ENCODE results near the gene KLHL3. TPM values are rescaled to one million over a fixed set of nuclear protein-coding genes. Genes with fewer than 3 reads are reported as not detected.

The KLHL3 gene
- total RNA-seq, 1 donor from 2014 or later: 6.8 TPM

GRCh38 chr5:137668637-137669036 is 67.3 kb downstream of the KLHL3 start:
- ATAC-seq (no peak), DNase-seq (no peak)
- Histone ChIP-seq H3K27me3 (no peaks in the 10 kb centered on the region), H3K27ac (no peak overlapping the region), H3K4me1 (peaks cover 14% of the 10 kb centered on the region), H3K9me3 (no peaks in the 10 kb centered on the region), H3K36me3 (no peaks in the 10 kb centered on the region), H3K4me3 (no peak overlapping the region)
- intact Hi-C loops (cut with DNase I): no loop called here
- TF ChIP-seq, protein P1, sequence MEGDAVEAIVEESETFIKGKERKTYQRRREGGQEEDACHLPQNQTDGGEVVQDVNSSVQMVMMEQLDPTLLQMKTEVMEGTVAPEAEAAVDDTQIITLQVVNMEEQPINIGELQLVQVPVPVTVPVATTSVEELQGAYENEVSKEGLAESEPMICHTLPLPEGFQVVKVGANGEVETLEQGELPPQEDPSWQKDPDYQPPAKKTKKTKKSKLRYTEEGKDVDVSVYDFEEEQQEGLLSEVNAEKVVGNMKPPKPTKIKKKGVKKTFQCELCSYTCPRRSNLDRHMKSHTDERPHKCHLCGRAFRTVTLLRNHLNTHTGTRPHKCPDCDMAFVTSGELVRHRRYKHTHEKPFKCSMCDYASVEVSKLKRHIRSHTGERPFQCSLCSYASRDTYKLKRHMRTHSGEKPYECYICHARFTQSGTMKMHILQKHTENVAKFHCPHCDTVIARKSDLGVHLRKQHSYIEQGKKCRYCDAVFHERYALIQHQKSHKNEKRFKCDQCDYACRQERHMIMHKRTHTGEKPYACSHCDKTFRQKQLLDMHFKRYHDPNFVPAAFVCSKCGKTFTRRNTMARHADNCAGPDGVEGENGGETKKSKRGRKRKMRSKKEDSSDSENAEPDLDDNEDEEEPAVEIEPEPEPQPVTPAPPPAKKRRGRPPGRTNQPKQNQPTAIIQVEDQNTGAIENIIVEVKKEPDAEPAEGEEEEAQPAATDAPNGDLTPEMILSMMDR (IDR thresholded peaks at IDR 0.05): no peak

DNA sequence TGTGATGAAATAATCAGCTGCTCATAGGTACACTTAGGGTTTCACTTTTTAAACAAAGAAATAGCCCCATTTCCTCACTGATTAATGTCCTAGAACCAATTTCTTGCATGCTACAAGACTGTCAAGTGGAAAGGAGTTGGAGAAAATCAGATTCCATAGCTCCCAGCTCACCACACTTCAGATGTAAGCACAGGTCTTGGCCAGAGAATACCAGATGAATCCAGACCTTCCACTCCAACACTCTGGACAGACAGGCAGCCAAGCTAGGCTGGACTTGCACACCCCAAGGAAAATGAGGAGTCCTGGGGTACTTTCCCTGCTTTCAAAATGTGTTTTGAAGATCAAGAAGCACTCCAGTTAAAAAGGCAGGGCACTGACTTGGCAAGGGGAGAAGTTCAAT is 68.5 kb downstream of the KLHL3 start:
- no peaks in the 10 kb centered on the region for H3K36me3 ChIP-seq
- DNase-seq: no peak
- no peak overlapping the region for H3K4me3 ChIP-seq
- no peak overlapping the region for H3K27ac ChIP-seq
- intact Hi-C loops (cut with DNase I): no loop called here
- peak; percentile 80 for ATAC-seq
- no peaks in the 10 kb centered on the region for H3K27me3 ChIP-seq
- peaks cover 14% of the 10 kb centered on the region for H3K4me1 ChIP-seq
- no peaks in the 10 kb centered on the region for H3K9me3 ChIP-seq
- TF ChIP-seq, protein P1 (IDR thresholded peaks at IDR 0.05): no peak

- no peak for DNase-seq
- H3K27me3 ChIP-seq: no peaks in the 10 kb centered on the region
- no peak overlapping the region for H3K4me3 ChIP-seq
- no peaks in the 10 kb centered on the region for H3K9me3 ChIP-seq
- H3K27ac ChIP-seq: no peak overlapping the region
- ATAC-seq: no peak
- no peaks in the 10 kb centered on the region for H3K36me3 ChIP-seq
- TF ChIP-seq, protein P1 (IDR thresholded peaks at IDR 0.05): no peak
- H3K4me1 ChIP-seq: peaks cover 14% of the 10 kb centered on the region
- intact Hi-C loops (cut with DNase I): no loop called here
These were observed 69.0 kb downstream of the KLHL3 start for GRCh38 chr5:137666901-137667300.

DNA sequence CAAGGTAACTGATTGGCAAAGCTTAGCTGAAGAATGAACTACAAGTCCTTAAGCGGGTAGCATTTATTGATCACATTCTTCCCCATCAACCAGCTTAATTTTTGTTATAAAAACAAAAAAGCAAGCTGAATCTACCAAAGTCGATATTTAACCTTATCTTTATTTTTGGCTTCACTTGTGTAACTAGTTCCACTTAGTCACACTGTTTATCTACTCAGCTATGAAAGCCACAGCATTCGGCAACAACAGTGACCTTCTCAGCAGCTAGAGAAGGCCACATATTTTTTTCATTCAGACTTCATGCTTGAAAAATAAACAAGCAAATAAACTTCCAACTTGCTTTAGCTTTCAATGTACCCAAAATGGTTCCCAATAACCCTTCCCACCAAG is 69.4 kb downstream of the KLHL3 start:
- H3K27ac ChIP-seq: no peak overlapping the region
- H3K9me3 ChIP-seq: no peaks in the 10 kb centered on the region
- no peak for DNase-seq
- no peaks in the 10 kb centered on the region for H3K36me3 ChIP-seq
- intact Hi-C loops (cut with DNase I): no loop called here
- TF ChIP-seq, protein P1 (IDR thresholded peaks at IDR 0.05): no peak
- peaks cover 14% of the 10 kb centered on the region for H3K4me1 ChIP-seq
- no peaks in the 10 kb centered on the region for H3K27me3 ChIP-seq
- no peak overlapping the region for H3K4me3 ChIP-seq
- no peak for ATAC-seq

GRCh38 chr5:137665678-137666460 is 70.0 kb downstream of the KLHL3 start:
- no peaks in the 10 kb centered on the region for H3K36me3 ChIP-seq
- H3K4me3 ChIP-seq: no peak overlapping the region
- H3K4me1 ChIP-seq: peaks cover 14% of the 10 kb centered on the region
- no peaks in the 10 kb centered on the region for H3K9me3 ChIP-seq
- DNase-seq (no peak), ATAC-seq (peak; percentile 84)
- TF ChIP-seq, protein P1 (IDR thresholded peaks at IDR 0.05): no peak
- intact Hi-C loops (cut with DNase I): no loop called here
- H3K27me3 ChIP-seq: no peaks in the 10 kb centered on the region
- H3K27ac ChIP-seq: no peak overlapping the region

Measured in upper lobe of right lung (tissue), 1 donor.